LNCaP clone FGC (cell line): Measurements from ENCODE around the gene MIS12.

ENCODE experiments used
- DNase-seq: peaks from one replicate; pipeline ENCODE4 v3.0.0-alpha.2; 2011; ENCODE audit warnings: low read depth
- H3K4me3 ChIP-seq: 2 replicates; pipeline ENCODE4 v1.5.1; 2011; ENCODE audit warnings: mild to moderate bottlenecking, low read depth, low read length, control low read depth
- CTCF ChIP-seq: IDR thresholded peaks from 2 replicates; pipeline ENCODE4 v1.5.1; 2012; ENCODE audit warnings: mild to moderate bottlenecking; ENCODE audit not compliant: control insufficient read depth, insufficient read depth; ENCODE audit errors: extremely low read depth

The MIS12 gene

GRCh38 chr17:5486206-5487124 lies at the start of gene MIS12:
Gene MIS12 (plus strand): TSS chr17:5486566. CDS start chr17:5488863, 2,297 bp downstream.
- TF ChIP-seq CTCF = no peak
- peak within 1 kb of the TSS; percentile 100 for H3K4me3 ChIP-seq
- DNase-seq = peak; percentile 97

- no peak for DNase-seq
- TF ChIP-seq CTCF = no peak
- peak overlapping the region; percentile 95 for H3K4me3 ChIP-seq
These were observed 48.5 kb upstream of the MIS12 start for GRCh38 chr17:5437721-5438317.

- DNase-seq = peak; percentile 79
- TF ChIP-seq CTCF = peak; percentile 94
- peak within 1 kb of the TSS; percentile 95 for H3K4me3 ChIP-seq
These were observed 47.5 kb upstream of the MIS12 start, which contains the start of gene C1QBP for GRCh38 chr17:5438716-5439445. Gene C1QBP (minus strand): TSS chr17:5439155. CDS start chr17:5439073, 82 bp downstream.

GRCh38 chr17:5439446-5439764 lies 47.0 kb upstream of the MIS12 start:
- no peak for DNase-seq
- peak overlapping the region; percentile 95 for H3K4me3 ChIP-seq

GRCh38 chr17:5443728-5444127 lies 42.6 kb upstream of the MIS12 start:
- no peak for DNase-seq
- TF ChIP-seq CTCF = no peak

More at GRCh38 chr17:5439446-5439764, 47.0 kb upstream of the MIS12 start:
- no peak for TF ChIP-seq CTCF

GRCh38 chr17:5444209-5444608 lies 42.2 kb upstream of the MIS12 start:
- no peak for TF ChIP-seq CTCF
- H3K4me3 ChIP-seq = no peak overlapping the region
- DNase-seq = no peak

More at GRCh38 chr17:5443728-5444127, 42.6 kb upstream of the MIS12 start:
- no peak overlapping the region for H3K4me3 ChIP-seq
